Muscle of leg (tissue), 11 donors: ENCODE data around the gene ANXA6. TPM values are rescaled to one million over a fixed set of nuclear protein-coding genes. Genes with fewer than 3 reads are reported as not detected.
"Not testable (repeated sequence)": the region's sequence is repeated elsewhere in the genome, so short reads cannot be mapped to it uniquely, and the experiment has no call there.

Experiments used
- DNase-seq: peaks from one replicate; pipeline ENCODE4 v3.0.0; 2013
- H3K27ac ChIP-seq: one replicate; pipeline ENCODE4 v1.5.1; 2013; ENCODE audit warnings: mild to moderate bottlenecking, low read length, control low read depth
- H3K27me3 ChIP-seq: one replicate; pipeline ENCODE4 v1.6.1; 2013; ENCODE audit warnings: low read length; ENCODE audit not compliant: control insufficient read depth, insufficient read depth
- H3K36me3 ChIP-seq: one replicate; pipeline ENCODE4 v1.6.1; 2013; ENCODE audit warnings: low read length; ENCODE audit not compliant: control insufficient read depth, insufficient read depth
- H3K4me1 ChIP-seq: one replicate; pipeline ENCODE4 v1.6.1; 2013; ENCODE audit warnings: low read length; ENCODE audit not compliant: control insufficient read depth, insufficient read depth
- H3K4me3 ChIP-seq: one replicate; pipeline ENCODE4 v1.5.1; 2013; ENCODE audit warnings: low read length, control low read depth
- H3K9me3 ChIP-seq: replicated peaks from 2 replicates; pipeline ENCODE4 v1.6.1; 2013; ENCODE audit warnings: low read depth, low read length; ENCODE audit not compliant: control insufficient read depth
- WGBS: methylation state at CpG from one replicate; pipeline ENCODE4 v1.1.5; 2013; ENCODE audit warnings: missing lambda C conversion rate; ENCODE audit not compliant: insufficient coverage; 5-methylcytosine and 5-hydroxymethylcytosine counted together
- polyA plus RNA-seq, 8 donors: library from polyadenylated mRNA; unstranded; fragments of 120-200 nt; gene quantifications; one replicate each; pipeline versions ENCODE4 v1.2.1 to v1.2.3, GENCODE V29; 2013; ENCODE audit warnings: inconsistent platforms in 1 of 8, low replicate concordance in 1 of 8; ENCODE audit not compliant: insufficient read length in 8 of 8, insufficient read depth in 1 of 8
- total RNA-seq: library from RNA; stranded (reverse); fragments of 120-200 nt; gene quantifications from one replicate; pipeline ENCODE4 v1.2.4, GENCODE V29; 2013

Gene ANXA6
- total and polyA plus RNA-seq, 9 donors: 335 to 439 (median 391) TPM

DNA sequence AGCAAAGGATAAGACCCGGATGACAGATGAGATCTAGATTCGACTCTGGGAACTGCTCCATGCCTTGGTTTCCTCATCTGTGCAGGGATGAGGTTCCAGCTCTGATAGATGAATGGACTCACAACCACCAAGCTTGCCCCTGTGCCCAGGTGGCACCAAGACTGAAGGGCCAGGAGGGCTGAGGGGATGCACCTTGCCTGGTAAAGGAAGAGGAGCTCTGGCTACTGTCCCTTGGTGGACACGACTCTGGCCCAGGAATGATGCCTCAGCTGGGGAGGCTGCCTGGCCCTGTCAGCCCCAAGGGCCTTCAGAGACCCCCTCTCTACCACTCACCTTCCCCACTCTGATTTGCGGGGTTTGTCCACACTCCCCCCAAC lies 24.9 kb upstream of the ANXA6 start:
- Histone ChIP-seq H3K4me3 (no peak overlapping the region), H3K27ac (peak overlapping the region; percentile 78), H3K27me3 (no peaks in the 10 kb centered on the region), H3K9me3 (no peaks in the 10 kb centered on the region), H3K36me3 (peaks cover 10% of the 10 kb centered on the region), H3K4me1 (peaks cover 44% of the 10 kb centered on the region)
- 52% methylated on average over 2 of the region's 4 CpGs for WGBS
- DNase-seq: no peak

DNA sequence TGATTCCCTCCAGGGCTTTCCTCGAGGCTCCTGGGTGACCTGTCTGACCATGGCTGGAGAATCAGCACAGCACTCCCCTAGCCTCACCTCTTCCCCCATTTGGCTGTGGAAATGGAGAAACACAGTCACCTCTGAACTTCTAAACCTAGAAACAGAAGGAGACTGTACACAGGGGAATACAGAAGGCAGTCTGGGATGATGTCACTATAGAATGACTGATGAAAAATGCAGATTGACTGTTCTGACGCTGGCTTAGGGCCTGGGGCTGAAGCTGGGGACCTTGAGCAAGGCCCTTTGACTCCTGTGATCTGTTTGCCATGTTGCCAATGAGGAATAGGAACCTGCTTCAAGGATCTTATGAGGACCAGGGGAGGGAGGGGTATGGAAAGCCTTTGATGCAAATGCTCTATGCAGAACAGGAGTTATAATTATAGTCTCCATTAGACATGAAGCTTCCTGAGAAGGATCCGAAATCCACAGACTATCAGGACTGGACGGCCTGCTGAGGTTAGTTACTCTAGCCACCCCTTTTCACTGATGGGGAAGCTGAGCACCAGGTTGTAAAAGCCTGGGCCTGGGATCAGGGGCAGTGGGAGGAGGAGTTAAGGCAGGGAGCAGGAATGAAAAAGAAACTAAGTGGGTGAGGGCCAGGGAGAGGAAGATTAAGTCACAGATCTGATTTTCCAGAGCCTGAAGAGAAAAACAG lies 24.4 kb upstream of the ANXA6 start:
- Histone ChIP-seq H3K27me3 (no peaks in the 10 kb centered on the region), H3K27ac (no peak overlapping the region), H3K36me3 (peaks cover 10% of the 10 kb centered on the region), H3K9me3 (no peaks in the 10 kb centered on the region), H3K4me1 (peaks cover 44% of the 10 kb centered on the region), H3K4me3 (no peak overlapping the region)
- peak; percentile 28 for DNase-seq
- 42% methylated on average over 2 of the region's 4 CpGs for WGBS

DNA sequence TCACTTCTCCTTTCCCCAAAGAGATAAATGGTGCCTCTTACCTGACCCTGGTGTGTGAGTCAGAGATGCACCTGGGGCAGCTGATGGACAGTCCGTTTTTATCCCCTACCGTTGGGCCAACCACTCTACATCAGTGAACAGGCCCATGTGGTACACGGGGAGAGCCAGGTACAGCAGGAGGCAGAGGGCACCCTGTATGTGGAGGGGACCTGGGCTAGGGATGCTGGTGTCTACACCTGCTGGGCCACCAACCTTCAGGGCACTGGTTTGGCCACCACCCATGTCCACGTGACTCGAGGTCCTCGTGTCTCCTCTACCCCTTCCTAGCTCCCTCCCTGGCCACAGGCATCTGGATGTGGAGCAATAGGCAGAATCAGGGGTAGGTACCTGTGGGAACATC lies 22.7 kb upstream of the ANXA6 start:
- 86% methylated on average over 2 of the region's 6 CpGs for WGBS
- peaks cover 41% of the 10 kb centered on the region for H3K4me1 ChIP-seq
- H3K4me3 ChIP-seq: no peak overlapping the region
- H3K27ac ChIP-seq: no peak overlapping the region
- no peaks in the 10 kb centered on the region for H3K27me3 ChIP-seq
- no peaks in the 10 kb centered on the region for H3K9me3 ChIP-seq
- peaks cover 7% of the 10 kb centered on the region for H3K36me3 ChIP-seq
- DNase-seq: no peak

GRCh38 chr5:151179489-151179840 lies 21.9 kb upstream of the ANXA6 start:
- H3K36me3 ChIP-seq: peaks cover 7% of the 10 kb centered on the region
- 100% methylated on average over 1 of the region's 4 CpGs for WGBS
- H3K4me1 ChIP-seq: peaks cover 36% of the 10 kb centered on the region
- H3K27me3 ChIP-seq: no peaks in the 10 kb centered on the region
- H3K27ac ChIP-seq: peak overlapping the region; percentile 49
- no peaks in the 10 kb centered on the region for H3K9me3 ChIP-seq
- DNase-seq: no peak
- no peak overlapping the region for H3K4me3 ChIP-seq

GRCh38 chr5:151178777-151179488 lies 21.4 kb upstream of the ANXA6 start:
- Histone ChIP-seq H3K9me3 (no peaks in the 10 kb centered on the region), H3K4me3 (no peak overlapping the region), H3K27ac (peak overlapping the region; percentile 49), H3K27me3 (no peaks in the 10 kb centered on the region), H3K36me3 (peaks cover 7% of the 10 kb centered on the region), H3K4me1 (peaks cover 37% of the 10 kb centered on the region)
- DNase-seq: peak; percentile 47
- WGBS: 100% methylated on average over 3 of the region's 5 CpGs

- peaks cover 35% of the 10 kb centered on the region for H3K4me1 ChIP-seq
- no peaks in the 10 kb centered on the region for H3K27me3 ChIP-seq
- H3K4me3 ChIP-seq: no peak overlapping the region
- H3K36me3 ChIP-seq: peaks cover 7% of the 10 kb centered on the region
- WGBS: no CpG with 5 or more reads among the region's 1 CpG
- H3K27ac ChIP-seq: peak overlapping the region; percentile 49
- no peak for DNase-seq
- no peaks in the 10 kb centered on the region for H3K9me3 ChIP-seq
These were observed 20.8 kb upstream of the ANXA6 start for GRCh38 chr5:151178372-151178771.

DNA sequence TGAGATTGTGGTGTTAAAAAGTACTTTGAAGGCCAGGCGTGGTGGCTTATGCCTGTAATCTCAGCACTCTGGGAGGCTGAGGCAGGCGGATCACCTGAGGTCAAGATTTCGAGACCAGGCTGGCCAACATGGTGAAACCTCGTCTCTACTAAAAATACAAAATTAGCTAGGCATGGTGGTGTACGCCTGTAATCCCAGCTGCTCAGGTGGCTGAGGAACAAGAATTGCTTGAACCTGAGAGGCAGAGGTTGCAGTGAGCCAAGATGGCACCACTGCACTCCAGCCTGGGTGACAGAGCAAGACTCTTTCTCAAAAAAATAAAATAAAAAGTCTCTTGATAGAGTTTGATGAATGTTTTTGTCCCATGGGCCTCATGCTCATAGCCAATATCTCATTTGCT lies 18.7 kb upstream of the ANXA6 start:
- not testable (repeated sequence) for H3K36me3 ChIP-seq, H3K27me3 ChIP-seq, DNase-seq, H3K4me3 ChIP-seq, H3K9me3 ChIP-seq, H3K27ac ChIP-seq
- WGBS: 74% methylated on average over 2 of the region's 5 CpGs
- peaks cover 19% of the 10 kb centered on the region for H3K4me1 ChIP-seq

- H3K4me3 ChIP-seq: no peak overlapping the region
- H3K36me3 ChIP-seq: no peaks in the 10 kb centered on the region
- H3K27ac ChIP-seq: no peak overlapping the region
- H3K9me3 ChIP-seq: no peaks in the 10 kb centered on the region
- 58% methylated on average over 7 of the region's 15 CpGs for WGBS
- no peaks in the 10 kb centered on the region for H3K27me3 ChIP-seq
- peaks cover 19% of the 10 kb centered on the region for H3K4me1 ChIP-seq
- peak; percentile 69 for DNase-seq
These were observed 17.1 kb upstream of the ANXA6 start for GRCh38 chr5:151174612-151175101.

GRCh38 chr5:151173711-151174611 lies 16.4 kb upstream of the ANXA6 start:
- peaks cover 16% of the 10 kb centered on the region for H3K4me1 ChIP-seq
- H3K27ac ChIP-seq: no peak overlapping the region
- H3K36me3 ChIP-seq: no peaks in the 10 kb centered on the region
- no peaks in the 10 kb centered on the region for H3K27me3 ChIP-seq
- no peaks in the 10 kb centered on the region for H3K9me3 ChIP-seq
- 78% methylated on average over 3 of the region's 11 CpGs for WGBS
- DNase-seq: no peak
- no peak overlapping the region for H3K4me3 ChIP-seq

GRCh38 chr5:151171529-151171928 lies 13.9 kb upstream of the ANXA6 start:
- no CpG with 5 or more reads among the region's 1 CpG for WGBS
- H3K4me3 ChIP-seq: no peak overlapping the region
- H3K27me3 ChIP-seq: no peaks in the 10 kb centered on the region
- peaks cover 17% of the 10 kb centered on the region for H3K4me1 ChIP-seq
- no peak overlapping the region for H3K27ac ChIP-seq
- H3K36me3 ChIP-seq: no peaks in the 10 kb centered on the region
- no peak for DNase-seq
- H3K9me3 ChIP-seq: no peaks in the 10 kb centered on the region
